ENCODE data around the gene SGO2. TPM values are rescaled to one million over a fixed set of nuclear protein-coding genes. Genes with fewer than 3 reads are reported as not detected.

The SGO2 gene
- total RNA-seq, 1 experiment from 2014 or later = 25.4 TPM

DNA sequence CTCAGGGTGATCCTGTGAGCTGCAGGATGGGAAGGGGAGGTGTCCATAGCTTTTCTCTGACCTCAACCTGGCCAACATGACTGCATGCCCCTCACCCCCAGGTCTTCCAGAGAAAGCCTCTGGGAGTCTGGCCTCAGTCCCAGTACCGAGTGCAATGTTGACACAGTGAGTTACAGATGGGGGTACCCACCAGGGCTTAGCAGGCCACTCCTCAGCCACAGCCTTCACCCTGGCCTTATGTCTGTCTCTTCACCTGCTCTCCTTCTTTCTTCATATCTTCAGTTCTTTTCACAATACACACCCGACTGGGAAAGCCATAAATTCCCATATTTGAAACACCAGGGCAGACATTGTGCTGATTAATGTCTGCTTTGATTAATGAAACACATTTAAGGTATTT is 93.3 kb downstream of the SGO2 start (continued):
- TF ChIP-seq, protein P1, sequence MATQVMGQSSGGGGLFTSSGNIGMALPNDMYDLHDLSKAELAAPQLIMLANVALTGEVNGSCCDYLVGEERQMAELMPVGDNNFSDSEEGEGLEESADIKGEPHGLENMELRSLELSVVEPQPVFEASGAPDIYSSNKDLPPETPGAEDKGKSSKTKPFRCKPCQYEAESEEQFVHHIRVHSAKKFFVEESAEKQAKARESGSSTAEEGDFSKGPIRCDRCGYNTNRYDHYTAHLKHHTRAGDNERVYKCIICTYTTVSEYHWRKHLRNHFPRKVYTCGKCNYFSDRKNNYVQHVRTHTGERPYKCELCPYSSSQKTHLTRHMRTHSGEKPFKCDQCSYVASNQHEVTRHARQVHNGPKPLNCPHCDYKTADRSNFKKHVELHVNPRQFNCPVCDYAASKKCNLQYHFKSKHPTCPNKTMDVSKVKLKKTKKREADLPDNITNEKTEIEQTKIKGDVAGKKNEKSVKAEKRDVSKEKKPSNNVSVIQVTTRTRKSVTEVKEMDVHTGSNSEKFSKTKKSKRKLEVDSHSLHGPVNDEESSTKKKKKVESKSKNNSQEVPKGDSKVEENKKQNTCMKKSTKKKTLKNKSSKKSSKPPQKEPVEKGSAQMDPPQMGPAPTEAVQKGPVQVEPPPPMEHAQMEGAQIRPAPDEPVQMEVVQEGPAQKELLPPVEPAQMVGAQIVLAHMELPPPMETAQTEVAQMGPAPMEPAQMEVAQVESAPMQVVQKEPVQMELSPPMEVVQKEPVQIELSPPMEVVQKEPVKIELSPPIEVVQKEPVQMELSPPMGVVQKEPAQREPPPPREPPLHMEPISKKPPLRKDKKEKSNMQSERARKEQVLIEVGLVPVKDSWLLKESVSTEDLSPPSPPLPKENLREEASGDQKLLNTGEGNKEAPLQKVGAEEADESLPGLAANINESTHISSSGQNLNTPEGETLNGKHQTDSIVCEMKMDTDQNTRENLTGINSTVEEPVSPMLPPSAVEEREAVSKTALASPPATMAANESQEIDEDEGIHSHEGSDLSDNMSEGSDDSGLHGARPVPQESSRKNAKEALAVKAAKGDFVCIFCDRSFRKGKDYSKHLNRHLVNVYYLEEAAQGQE (IDR thresholded peaks at IDR 0.05; ENCODE audit: low read depth) = no peak
- TF ChIP-seq POLR2AphosphoS5 (IDR thresholded peaks at IDR 0.05; ENCODE audit: low read depth, low read length) = no peak

- Histone ChIP-seq H3K27ac (ENCODE audit: low read depth, low read length) (no peak overlapping the region), H3K4me1 (ENCODE audit: control insufficient read depth in 1 of 2, insufficient read depth in 2 of 2, low read length in 2 of 2) (no peaks in the 10 kb centered on the region), H3K9me3 (ENCODE audit: control insufficient read depth in 1 of 2, insufficient read depth in 1 of 2, low read depth in 1 of 2, low read length in 2 of 2) (no peaks in the 10 kb centered on the region), H3K4me2 (ENCODE audit: low read length) (no peak overlapping the region), H3K36me3 (ENCODE audit: control insufficient read depth in 1 of 2, insufficient read depth in 2 of 2, low read length in 2 of 2) (no peaks in the 10 kb centered on the region), H4K20me1 (ENCODE audit: insufficient read depth) (no peaks in the 10 kb centered on the region), H3K27me3 (ENCODE audit: insufficient read depth, low read length) (no peaks in the 10 kb centered on the region), H3K9ac (ENCODE audit: low read length) (no peak overlapping the region), H3K79me2 (ENCODE audit: insufficient read depth, low read length) (no peaks in the 10 kb centered on the region), H3K4me3 (replicated peaks in 1 of 2; ENCODE audit: low read depth in 1 of 2, low read length in 2 of 2) (no peak overlapping the region), H2AFZ (ENCODE audit: low read depth, low read length, poor library complexity, severe bottlenecking) (no peak overlapping the region), H3K9me2 (ENCODE audit: insufficient read depth) (no peaks in the 10 kb centered on the region)
- intact Hi-C loops (cut with micrococcal nuclease) = no loop called here
- POLR2A ChIA-PET = no interaction called here
- BruUV-seq (replicated peaks) = no TSS peak
- RAD21 ChIA-PET (ENCODE audit: low non-redundant PET in 1 of 2, low total read pairs in 2 of 2, uncharacterized antibody in 2 of 2, unreplicated experiment in 2 of 2) = no interaction called here
- CTCF ChIA-PET = no interaction called here
- TF ChIP-seq POLR2A (IDR thresholded peaks at IDR 0.05; ENCODE audit: borderline replicate concordance, extremely low read depth, insufficient read depth, insufficient read length) = no peak
- no peak for TF ChIP-seq FOSL1 (IDR thresholded peaks at IDR 0.05; ENCODE audit: low read depth)
- TF ChIP-seq ELF1 (IDR thresholded peaks at IDR 0.05; ENCODE audit: borderline replicate concordance, low read depth) = no peak
- no peak for TF ChIP-seq EGR1 (IDR thresholded peaks at IDR 0.05; ENCODE audit: low read depth)
- no peak for TF ChIP-seq MAX (IDR thresholded peaks at IDR 0.05)
- TF ChIP-seq, protein P2, sequence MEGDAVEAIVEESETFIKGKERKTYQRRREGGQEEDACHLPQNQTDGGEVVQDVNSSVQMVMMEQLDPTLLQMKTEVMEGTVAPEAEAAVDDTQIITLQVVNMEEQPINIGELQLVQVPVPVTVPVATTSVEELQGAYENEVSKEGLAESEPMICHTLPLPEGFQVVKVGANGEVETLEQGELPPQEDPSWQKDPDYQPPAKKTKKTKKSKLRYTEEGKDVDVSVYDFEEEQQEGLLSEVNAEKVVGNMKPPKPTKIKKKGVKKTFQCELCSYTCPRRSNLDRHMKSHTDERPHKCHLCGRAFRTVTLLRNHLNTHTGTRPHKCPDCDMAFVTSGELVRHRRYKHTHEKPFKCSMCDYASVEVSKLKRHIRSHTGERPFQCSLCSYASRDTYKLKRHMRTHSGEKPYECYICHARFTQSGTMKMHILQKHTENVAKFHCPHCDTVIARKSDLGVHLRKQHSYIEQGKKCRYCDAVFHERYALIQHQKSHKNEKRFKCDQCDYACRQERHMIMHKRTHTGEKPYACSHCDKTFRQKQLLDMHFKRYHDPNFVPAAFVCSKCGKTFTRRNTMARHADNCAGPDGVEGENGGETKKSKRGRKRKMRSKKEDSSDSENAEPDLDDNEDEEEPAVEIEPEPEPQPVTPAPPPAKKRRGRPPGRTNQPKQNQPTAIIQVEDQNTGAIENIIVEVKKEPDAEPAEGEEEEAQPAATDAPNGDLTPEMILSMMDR (IDR thresholded peaks at IDR 0.05 in 2 of 3, conservative IDR thresholded peaks at IDR 0.05 in 1 of 3; ENCODE audit: borderline replicate concordance in 1 of 3, insufficient read depth in 1 of 3, low read depth in 2 of 3, low read length in 2 of 3) = no peak
- TF ChIP-seq ZFX (IDR thresholded peaks at IDR 0.05) = no peak
- TF ChIP-seq RAD21 (IDR thresholded peaks at IDR 0.05; ENCODE audit: low read depth) = no peak
- no peak for TF ChIP-seq EZH2 (IDR thresholded peaks at IDR 0.05)
- no peak for TF ChIP-seq ZNF274 (IDR thresholded peaks at IDR 0.05; ENCODE audit: low read depth, low read length)
- no peak for TF ChIP-seq SP1 (IDR thresholded peaks at IDR 0.05; ENCODE audit: low read depth)
- TF ChIP-seq JUND (IDR thresholded peaks at IDR 0.05) = no peak
- ATAC-seq (no peak), DNase-seq (ENCODE audit: low read depth, low spot score) (no peak)
Observed at GRCh38 chr2:200620606-200621390, 94.8 kb downstream of the SGO2 start.
